OCI-LY7 (cell line): ENCODE results near the gene AZU1. TPM values are rescaled to one million over a fixed set of nuclear protein-coding genes. Genes with fewer than 3 reads are reported as not detected.

Experiments used
- BruUV-seq: library from RNA; stranded (reverse); fragments of 400-500 nt; replicated peaks from 2 replicates; lab custom pipeline; 2021; lab: Mats Ljungman, UMichigan
- CTCF ChIA-PET: fragments of 300-600 bp; sonication (Branson Sonifier 250); formaldehyde crosslinking; loops from one replicate; lab custom pipeline; 2022; ENCODE audit warnings: antibody characterized with exemption; ENCODE audit not compliant: unreplicated experiment; lab: Charles Lee
- POLR2A ChIA-PET: fragments of 300-600 bp; sonication (Branson Sonifier 250); formaldehyde crosslinking; loops from one replicate; lab custom pipeline; 2022; ENCODE audit warnings: antibody characterized with exemption; lab: Charles Lee
- DNase-seq: peaks from one replicate; pipeline ENCODE4 v3.0.0-alpha.2; 2015; ENCODE audit warnings: low spot score
- H2AFZ ChIP-seq: fragments of 200-600 bp; sonication (generic), shearing (Covaris generic); 2 replicates; pipeline ENCODE4 v1.6.1; 2014; ENCODE audit warnings: mild to moderate bottlenecking, antibody characterized with exemption, low read length, moderate library complexity
- H3K27ac ChIP-seq: fragments of 200-600 bp; sonication (generic); 2 replicates; pipeline ENCODE4 v1.5.1; 2014; ENCODE audit warnings: mixed run types, low read depth, mild to moderate bottlenecking, moderate library complexity, low read length, inconsistent platforms; ENCODE audit not compliant: poor library complexity, severe bottlenecking
- H3K36me3 ChIP-seq: fragments of 200-600 bp; sonication (generic); 2 replicates; pipeline ENCODE4 v1.6.1; 2014; ENCODE audit warnings: mild to moderate bottlenecking, antibody characterized with exemption, low read length, moderate library complexity, mixed read lengths; ENCODE audit not compliant: insufficient read depth
- H3K4me1 ChIP-seq: fragments of 200-600 bp; sonication (generic); 2 replicates; pipeline ENCODE4 v1.5.1; 2014; ENCODE audit warnings: mild to moderate bottlenecking, low read length; ENCODE audit not compliant: insufficient read depth, poor library complexity, severe bottlenecking
- H3K4me2 ChIP-seq: fragments of 200-600 bp; sonication (generic); 2 replicates; pipeline ENCODE4 v1.6.1; 2014; ENCODE audit warnings: mild to moderate bottlenecking, low read length
- H3K4me3 ChIP-seq: fragments of 200-600 bp; sonication (generic); 2 replicates; pipeline ENCODE4 v1.5.1; 2014; ENCODE audit warnings: mild to moderate bottlenecking, low read depth, low read length; ENCODE audit not compliant: poor library complexity, severe bottlenecking
- H3K79me2 ChIP-seq: fragments of 200-600 bp; sonication (generic); 2 replicates; pipeline ENCODE4 v1.6.1; 2016; ENCODE audit warnings: low read depth, mild to moderate bottlenecking, low read length, moderate library complexity, mixed read lengths; ENCODE audit not compliant: insufficient read depth
- H3K9me2 ChIP-seq: fragments of 200-600 bp; sonication (generic); 2 replicates; pipeline ENCODE4 v1.6.1; 2016; ENCODE audit warnings: mild to moderate bottlenecking, low read length, mixed read lengths; ENCODE audit not compliant: insufficient read depth
- H3K9me3 ChIP-seq: fragments of 200-600 bp; sonication (generic); 2 replicates; pipeline ENCODE4 v1.6.1; 2014; ENCODE audit warnings: mild to moderate bottlenecking, mixed run types, low read length, mixed read lengths
- H4K20me1 ChIP-seq: fragments of 200-600 bp; sonication (generic); 2 replicates; pipeline ENCODE4 v1.6.1; 2014; ENCODE audit warnings: mild to moderate bottlenecking, antibody characterized with exemption, low read length, moderate library complexity, mixed read lengths; ENCODE audit not compliant: insufficient read depth
- CTCF ChIP-seq: fragments of 200-600 bp; sonication (generic); conservative IDR thresholded peaks from 2 replicates; pipeline ENCODE4 v1.5.1; 2014; ENCODE audit warnings: mild to moderate bottlenecking, antibody characterized with exemption, low read length, moderate library complexity, mixed read lengths
- EZH2phosphoT487 ChIP-seq: fragments of 200-600 bp; sonication (generic); IDR thresholded peaks from 2 replicates; pipeline ENCODE4 v1.6.1; 2018; ENCODE audit warnings: low read depth, borderline replicate concordance, mild to moderate bottlenecking, mixed run types, antibody characterized with exemption, low read length, moderate library complexity, mixed read lengths
- intact Hi-C: fragments of 100-400 bp; cut with micrococcal nuclease; formaldehyde crosslinking; loops from one replicate; pipeline ENCODE4 v1.10.0; 2022; ENCODE audit not compliant: unreplicated experiment
- total RNA-seq, 2 experiments: library from RNA; depleted of rRNA in 1 of 2; stranded (reverse); fragments of >200 nt in 1 of 2; shearing (Covaris generic) in 1 of 2; gene quantifications; 2 replicates each; pipeline ENCODE4 v1.2.3, GENCODE V29; 2014 to 2022

AZU1 gene
- total RNA-seq, 2 experiments from 2014 or later, result not detected

- ChIA-PET POLR2A (no interaction called here), CTCF (no interaction called here)
- Histone ChIP-seq H4K20me1 (no peaks in the 10 kb centered on the region), H3K4me2 (no peak overlapping the region), H3K27ac (no peak overlapping the region), H2AFZ (no peak overlapping the region), H3K4me1 (no peaks in the 10 kb centered on the region), H3K9me2 (no peaks in the 10 kb centered on the region), H3K9me3 (no peaks in the 10 kb centered on the region), H3K79me2 (no peaks in the 10 kb centered on the region), H3K4me3 (no peak overlapping the region), H3K36me3 (peaks cover 94% of the 10 kb centered on the region)
- DNase-seq, result no peak
- no TSS peak for BruUV-seq
- intact Hi-C loops, result no loop called here
- no peak for TF ChIP-seq EZH2phosphoT487
Observed at GRCh38 chr19:810883-811489, 16.7 kb upstream of the AZU1 start.

- no peak for DNase-seq
- ChIA-PET POLR2A (no interaction called here), CTCF (no interaction called here)
- no peaks in the 10 kb centered on the region for H3K9me2 ChIP-seq
- H2AFZ ChIP-seq, result no peak overlapping the region
- no peaks in the 10 kb centered on the region for H4K20me1 ChIP-seq
- BruUV-seq, result TSS peak; percentile 85
- intact Hi-C loops, result no loop called here
- H3K9me3 ChIP-seq, result no peaks in the 10 kb centered on the region
- no peak for TF ChIP-seq CTCF
- TF ChIP-seq EZH2phosphoT487, result no peak
- H3K4me3 ChIP-seq, result no peak overlapping the region
- peaks cover 94% of the 10 kb centered on the region for H3K36me3 ChIP-seq
- H3K4me1 ChIP-seq, result no peaks in the 10 kb centered on the region
- no peaks in the 10 kb centered on the region for H3K79me2 ChIP-seq
- H3K27ac ChIP-seq, result no peak overlapping the region
- no peak overlapping the region for H3K4me2 ChIP-seq
Observed at GRCh38 chr19:811506-812048, 16.1 kb upstream of the AZU1 start.

- TF ChIP-seq CTCF (no peak), EZH2phosphoT487 (no peak)
- Histone ChIP-seq H2AFZ (no peak overlapping the region), H4K20me1 (no peaks in the 10 kb centered on the region), H3K27ac (no peak overlapping the region), H3K36me3 (peaks cover 89% of the 10 kb centered on the region), H3K9me3 (no peaks in the 10 kb centered on the region), H3K9me2 (no peaks in the 10 kb centered on the region), H3K4me1 (no peaks in the 10 kb centered on the region), H3K79me2 (no peaks in the 10 kb centered on the region), H3K4me2 (no peak overlapping the region), H3K4me3 (no peak overlapping the region)
- no TSS peak for BruUV-seq
- no peak for DNase-seq
- ChIA-PET POLR2A (no interaction called here), CTCF (no interaction called here)
- intact Hi-C loops, result no loop called here
Observed at GRCh38 chr19:812049-812746, 15.4 kb upstream of the AZU1 start.
